HG03565 (cell line): Measurements from ENCODE around the gene TAT.
"Not testable (repeated sequence)": the region's sequence is repeated elsewhere in the genome, so short reads cannot be mapped to it uniquely, and the experiment has no call there.

ENCODE experiments used
- ATAC-seq: cut with Tn5 transposase; IDR thresholded peaks from one replicate; pipeline ENCODE4 v1.9.1; 2021; ENCODE audit warnings: mild to moderate bottlenecking, moderate library complexity; ENCODE audit not compliant: unreplicated experiment

TAT gene

DNA sequence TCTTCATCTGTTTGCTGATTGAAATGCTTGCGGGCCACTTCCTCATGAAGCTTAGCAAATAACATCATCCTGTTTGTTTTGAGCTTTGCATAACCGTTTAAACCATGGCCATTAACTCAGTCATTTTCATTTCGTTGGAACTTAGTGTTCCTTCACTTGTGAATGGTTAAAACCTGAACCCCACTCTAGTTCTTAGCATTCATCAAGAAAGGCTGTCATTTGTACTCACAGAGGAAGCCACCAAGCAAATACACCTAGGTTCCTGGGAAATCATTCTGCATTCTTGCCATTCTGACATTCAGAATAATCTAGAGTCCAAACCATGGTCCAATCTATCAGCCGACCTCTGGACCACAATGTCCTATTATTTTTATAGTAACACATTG, 8.4 kb upstream of the TAT start:
- ATAC-seq: no peak

DNA sequence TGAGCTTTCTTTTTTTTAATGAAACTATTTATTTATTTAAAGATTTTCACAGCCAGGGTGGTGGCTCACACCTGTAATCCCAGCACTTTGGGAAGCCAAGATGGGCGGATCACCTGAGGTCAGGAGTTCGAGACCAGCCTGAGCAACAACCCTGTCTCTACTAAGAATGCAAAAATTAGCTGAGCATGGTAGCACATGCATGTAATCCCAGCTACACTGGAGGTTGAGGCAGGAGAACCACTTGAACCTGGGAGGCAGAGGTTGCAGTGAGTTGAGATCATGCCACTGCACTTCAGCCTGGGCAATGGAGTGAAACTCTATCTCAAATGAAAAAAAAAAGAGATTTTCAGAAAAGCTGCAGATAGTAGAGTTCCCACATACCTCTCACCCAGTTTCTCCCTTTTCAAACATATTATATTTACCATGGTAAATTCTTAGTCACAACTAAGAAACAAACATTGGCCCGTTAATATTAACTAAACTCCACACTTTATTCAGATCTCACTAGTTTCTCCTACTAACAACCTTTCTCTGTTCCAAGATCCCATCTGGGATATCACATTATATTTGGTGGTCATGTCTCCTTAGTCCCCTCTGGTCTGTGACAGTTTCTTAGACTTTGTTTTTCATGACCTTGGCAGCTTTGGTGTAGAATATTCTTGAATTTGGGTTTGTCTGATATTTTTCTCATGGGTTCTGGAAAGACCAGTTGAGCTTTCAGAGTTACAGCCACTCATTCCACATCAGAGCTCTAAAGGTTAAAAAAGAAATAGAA, 7.8 kb upstream of the TAT start:
- ATAC-seq: no peak

DNA sequence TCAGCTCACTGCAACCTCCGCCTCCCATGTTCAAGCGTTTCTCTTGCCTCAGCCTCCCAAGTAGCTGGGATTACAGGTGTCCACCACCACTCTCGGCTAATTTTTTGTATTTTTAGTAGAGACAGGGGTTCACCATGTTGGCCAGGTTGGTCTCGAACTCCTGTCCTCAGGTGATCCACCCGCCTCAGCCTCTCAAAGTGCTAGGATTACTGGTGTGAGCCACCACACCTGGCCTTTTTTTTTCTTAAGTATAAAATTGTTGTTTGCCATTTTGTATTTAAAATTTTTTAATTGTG, 5.6 kb upstream of the TAT start:
- ATAC-seq: not testable (repeated sequence)

DNA sequence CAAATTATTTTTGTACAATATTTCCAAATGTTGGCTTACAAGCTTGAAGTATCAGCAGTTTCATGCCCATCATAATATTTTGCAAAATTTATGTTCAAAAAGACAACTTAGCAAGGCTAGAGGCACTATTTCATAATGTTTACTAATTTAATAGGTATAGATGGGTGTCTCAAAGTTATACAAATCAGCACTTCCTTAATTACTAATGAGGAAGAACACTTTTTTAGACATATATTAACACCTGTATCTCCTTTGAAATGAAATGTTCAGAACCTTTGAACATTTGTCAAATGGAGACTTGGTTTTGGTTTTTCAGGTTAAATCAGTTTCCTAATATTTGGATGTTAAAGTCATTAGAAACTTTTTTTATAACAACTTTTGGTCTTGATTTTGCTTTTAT, 2.2 kb downstream of the TAT start:
- ATAC-seq: no peak

DNA sequence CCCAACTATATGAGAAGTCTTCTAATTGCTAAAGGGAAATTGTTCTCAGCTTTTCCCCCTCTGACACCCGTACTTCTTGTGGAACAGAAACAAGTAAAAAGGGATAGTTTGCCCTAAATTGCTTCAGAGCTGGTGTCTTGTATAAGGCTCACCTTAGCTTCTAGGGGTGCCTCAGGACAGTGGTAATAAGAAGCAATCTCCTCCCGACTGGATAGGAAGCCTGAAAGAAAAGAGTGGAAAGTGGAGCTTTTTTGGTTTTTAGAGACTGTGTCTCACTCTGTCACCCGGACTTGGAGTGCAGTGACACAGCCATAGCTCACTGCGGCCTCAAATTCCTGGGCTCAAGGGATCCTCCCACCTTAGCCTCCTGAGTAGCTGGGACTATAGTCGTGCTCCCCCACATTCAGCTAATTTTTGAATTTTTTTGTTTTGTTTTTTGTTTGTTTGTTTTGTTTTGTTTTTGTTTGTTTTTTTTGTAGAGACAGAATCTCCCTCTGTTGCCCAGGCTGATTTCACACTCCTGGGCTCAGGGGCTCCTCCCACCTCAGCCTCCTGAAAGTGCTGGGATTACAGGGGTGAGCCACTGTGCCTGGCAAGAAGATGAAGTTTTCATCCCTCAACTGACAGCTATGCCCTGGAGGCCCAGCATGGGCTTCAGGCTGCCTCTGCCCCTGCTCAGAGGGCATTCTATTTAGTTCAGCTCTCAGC, 3.4 kb downstream of the TAT start:
- ATAC-seq: no peak

DNA sequence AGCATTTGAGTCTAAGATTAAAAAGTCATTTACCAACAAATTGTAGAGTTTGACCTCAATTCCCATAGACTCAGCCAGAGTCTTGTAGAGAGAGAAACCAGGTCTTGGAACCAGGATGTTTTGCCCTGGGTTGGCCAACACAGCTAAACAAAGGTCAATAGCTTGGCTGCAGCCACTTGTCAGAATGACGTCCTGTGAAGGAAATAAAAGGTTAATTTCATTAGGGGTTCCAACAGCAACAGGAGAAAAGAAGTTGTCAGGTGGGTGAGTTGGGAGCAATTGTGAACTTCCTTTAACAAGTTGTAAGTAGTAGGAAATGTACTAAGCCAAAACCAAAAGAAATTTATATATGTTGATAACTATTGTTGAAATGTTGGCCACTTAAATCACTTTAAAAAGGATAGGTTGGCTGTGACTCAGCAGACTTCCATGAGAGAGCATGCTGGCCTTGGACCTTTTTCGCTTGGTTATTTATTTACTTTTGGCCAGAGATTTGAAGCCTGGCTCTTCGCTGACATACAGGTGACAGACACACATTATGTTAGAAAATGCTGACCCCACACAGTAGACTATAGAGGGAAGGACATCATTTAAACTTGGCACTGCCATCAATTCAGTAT, 4.3 kb downstream of the TAT start:
- ATAC-seq: no peak

DNA sequence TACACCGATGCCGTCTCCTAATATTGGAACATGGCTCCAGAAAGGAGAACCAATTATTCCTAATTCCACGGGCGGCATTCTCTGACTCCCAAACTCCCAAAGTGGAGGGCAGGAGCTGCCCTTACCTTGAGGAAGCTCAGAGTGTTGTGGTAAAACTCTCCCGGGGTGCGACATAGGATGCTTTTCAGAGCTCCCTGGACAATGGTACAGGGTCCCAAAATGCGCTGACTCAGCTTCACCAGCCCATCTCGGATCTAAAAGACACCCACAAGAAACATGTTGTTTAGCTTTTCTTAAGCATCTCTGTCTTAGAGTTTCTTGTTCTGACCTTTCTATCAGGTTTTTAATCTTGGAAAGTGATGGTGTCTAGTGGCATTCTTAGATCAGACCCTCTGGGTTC, 6.7 kb downstream of the TAT start:
- no peak for ATAC-seq

DNA sequence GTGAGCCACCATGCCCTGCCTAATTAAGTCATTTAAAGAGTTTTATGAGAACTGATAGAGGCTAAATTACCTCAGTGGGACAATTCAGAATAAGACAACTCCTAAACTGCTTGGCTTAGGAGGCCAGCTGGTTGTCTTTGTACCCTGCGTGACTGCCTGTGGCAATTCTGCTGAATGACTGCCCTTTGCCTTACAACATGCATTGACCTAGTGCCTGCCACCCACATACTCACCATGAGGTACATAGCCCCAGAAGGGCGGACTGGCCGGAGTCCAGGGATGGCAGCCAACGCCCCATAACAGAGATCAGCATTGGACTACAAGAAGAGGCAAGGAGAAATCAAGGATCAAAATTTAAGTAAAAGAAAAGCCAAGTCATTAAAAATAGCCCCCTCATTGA, 7.3 kb downstream of the TAT start:
- ATAC-seq: no peak

DNA sequence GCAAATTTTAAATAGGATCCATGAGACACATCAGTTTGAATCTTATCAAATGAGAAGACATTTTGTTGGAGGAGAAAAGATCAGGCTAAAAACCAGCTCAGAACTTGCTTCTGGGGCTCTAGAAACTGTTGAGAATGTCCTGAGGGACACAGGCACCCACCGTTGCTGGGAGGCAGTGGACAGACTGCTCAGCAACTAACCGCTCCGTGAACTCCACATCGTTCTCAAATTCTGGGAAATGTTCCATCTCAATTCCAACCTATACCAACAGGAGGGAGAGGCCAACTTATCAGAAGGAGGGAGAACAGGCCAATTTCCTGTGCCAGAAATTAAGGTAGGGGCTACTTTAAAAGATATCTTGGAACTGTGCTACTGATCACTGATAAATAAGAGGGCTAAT, 8.3 kb downstream of the TAT start:
- ATAC-seq: no peak

DNA sequence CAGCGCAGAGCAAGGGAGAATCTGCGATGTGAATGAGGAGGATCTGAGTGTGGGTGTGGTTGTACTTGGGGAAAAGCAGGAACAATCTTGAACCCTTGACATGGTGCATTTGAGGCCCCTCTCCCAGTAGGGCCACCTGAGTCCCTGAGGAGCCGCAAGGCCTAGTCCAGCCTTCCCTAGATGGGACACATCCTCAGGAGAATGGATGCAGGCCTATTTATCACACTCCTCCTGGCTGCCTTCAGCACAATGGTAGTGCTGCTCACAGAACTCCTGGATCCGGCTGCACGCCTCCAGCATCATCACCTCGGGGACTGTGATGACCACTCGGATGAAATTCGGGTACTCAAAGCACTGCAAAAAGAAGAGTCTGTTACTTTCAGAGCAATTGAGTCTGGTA, 9.0 kb downstream of the TAT start:
- no peak for ATAC-seq

DNA sequence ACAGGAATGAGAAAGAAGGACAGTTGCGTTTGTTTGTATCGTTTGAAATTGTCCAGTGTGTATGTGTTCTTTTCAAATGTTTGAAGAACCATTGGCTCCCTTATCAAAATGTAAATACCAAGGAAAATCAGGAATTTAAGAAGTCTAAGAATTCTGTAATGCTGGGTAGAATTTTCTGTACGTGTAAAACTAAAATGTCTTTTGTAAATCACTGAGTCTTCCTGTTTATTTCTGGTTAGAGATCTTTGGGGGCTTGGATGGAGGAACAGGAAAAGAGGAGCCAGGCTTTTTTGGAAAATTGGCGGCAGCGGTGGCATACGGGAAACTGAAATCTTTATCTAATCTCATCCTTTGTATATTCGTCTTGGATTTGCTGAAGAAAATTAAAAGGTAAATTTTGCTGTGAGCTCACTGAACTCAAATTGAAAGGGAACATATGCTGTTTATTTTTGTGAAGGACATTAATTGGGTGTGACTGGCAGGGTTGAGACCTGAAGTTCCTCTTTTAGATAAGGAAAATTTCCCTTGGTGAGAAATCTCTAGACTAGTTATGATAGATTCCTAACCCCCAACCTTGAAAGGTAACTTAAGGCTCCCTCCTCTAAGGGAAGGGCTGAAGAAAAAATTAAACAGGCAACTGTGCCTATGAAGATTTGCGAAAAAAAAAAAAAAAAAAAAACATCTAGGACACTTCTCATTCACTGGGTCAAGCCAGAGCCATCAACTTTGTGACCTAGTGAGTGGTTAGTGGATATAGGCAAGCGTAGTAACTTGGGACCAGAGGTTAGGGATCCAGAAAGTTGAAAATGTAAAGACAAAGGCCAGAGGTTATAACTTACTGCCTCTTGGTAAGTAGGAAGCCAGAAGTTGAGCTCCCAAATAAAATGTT, 10.8 kb downstream of the TAT start:
- no peak for ATAC-seq

DNA sequence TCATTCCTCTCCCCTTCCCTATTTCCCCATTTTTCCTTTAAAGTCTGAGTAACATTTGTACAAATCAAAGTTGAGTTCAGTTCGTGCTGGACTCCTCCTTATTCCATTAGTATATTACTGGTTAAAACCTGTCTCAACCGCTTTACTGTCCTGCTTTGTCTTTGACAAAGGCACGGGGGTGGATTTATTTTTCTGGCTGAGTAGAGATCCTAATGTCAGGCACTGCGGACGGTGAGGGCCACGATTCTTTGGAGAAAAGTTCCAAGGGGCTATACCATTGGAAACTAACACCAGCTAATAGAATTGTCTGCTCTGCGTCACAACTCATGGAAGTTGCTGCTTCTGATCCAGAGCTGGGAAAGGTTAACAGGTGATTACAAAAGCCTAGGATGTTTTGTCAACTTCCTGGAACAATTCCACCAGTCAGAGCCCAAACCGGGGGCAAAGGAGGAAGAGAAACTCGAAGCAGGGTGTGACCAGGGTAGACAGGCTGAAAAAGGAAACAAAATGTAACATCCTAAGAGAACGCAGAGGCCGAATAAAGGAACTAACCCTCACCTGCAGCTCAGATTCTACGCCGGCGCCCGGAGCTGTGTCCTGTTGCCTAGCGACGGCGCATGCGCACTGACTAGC, 12.4 kb downstream of the TAT start:
- no peak for ATAC-seq

DNA sequence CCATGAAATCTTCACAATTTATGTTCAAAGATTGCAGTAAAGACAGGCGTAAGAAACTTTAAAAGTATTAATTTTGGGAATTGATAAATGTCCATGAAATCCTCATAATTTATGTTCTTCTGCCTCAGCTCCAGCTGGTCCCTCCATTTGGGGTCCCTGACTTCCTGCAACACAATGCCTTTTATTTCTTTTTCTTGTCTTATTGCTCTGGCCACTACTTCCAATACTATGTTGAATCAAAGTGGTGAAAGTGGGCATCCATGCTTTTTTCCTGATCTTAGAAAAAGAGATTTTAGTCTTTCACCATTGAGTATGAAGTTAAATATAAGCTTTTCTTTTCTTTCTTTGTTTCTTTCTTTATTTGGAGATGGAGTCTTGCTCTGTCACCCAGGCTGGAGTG, 14.3 kb downstream of the TAT start:
- ATAC-seq: no peak

DNA sequence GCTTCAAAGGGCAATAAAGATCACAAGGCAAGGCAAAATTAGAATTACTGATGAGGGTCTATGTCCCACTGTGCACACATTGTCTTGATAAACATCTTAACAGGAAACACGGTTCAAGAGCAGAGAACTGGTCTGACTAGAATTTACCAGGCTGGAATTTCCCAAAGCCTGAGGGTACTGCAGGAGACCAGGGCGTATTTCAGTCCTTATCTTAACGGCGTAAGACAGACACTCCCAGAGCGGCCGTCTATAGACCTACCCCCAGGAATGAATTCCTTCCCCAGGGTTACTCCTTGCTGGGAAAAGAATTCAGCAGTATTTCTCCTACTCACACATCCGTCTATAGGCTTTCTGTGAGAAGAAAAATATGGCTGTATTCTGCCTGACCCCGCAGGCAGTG, 15.0 kb downstream of the TAT start:
- not testable (repeated sequence) for ATAC-seq

DNA sequence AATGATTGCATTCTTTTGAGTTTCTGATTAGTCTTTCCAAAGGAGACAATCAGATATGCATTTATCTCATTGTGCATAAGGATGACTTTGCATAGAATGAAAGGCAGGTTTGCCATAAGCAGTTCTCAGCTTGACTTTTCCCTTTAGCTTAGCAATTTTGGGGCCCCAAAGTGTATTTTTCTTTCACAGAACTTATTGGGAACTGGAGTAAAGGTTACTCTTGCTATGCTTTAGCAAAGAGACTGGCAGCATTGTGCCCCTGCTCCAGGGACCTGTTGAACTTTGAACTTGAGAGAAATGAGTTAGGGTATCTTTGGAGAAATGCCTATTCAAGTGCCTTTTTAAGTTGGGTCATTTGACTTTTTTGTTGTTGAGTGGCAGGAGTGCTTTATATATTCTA, 17.0 kb downstream of the TAT start:
- no peak for ATAC-seq

DNA sequence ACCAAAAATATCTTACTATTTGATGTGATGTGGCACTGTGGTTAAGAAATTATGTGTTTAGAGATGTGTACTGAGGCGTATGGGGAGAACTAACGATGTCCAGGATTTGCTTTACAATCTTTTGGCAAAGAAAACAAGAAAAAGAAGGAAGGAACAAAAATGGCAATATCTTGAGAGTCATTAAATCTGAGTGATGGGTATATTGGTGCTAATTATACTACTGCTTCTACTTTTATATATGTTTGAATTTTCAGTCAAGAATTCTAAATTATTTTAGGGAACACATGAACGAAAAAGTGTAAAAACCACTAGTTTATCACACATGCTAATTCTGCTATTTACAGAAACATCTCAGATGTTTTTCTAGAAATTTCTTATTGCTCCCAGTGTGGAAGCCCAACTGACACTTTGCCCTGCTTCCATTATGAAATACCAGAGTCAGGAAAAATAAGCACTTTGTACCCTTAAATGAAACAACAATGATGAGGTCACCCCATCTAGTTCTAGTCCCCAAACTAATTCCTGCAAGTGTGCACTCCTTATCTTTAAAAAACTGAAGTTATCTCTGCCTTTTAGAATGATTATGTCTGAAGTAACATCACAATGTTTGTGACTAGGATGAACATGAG, 18.8 kb downstream of the TAT start:
- no peak for ATAC-seq

DNA sequence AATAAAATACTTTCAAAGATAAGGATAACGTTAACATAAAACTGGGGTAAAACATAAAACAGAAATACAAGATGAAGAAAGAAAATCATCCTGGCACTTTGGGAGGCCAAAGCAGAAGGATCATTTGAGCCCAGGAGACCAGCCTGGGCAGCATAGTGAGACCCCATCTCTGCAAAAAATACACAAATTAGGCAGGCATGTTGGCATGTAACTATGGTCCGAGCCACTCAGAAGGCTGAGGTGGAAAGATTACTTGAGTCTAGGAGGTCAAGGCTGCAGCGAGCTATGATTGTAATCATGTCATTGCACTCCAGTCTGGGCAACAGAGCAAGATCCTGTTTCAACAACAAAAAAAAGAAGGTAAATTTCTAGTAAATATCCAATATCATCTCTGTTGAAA, 19.6 kb downstream of the TAT start:
- ATAC-seq: no peak

DNA sequence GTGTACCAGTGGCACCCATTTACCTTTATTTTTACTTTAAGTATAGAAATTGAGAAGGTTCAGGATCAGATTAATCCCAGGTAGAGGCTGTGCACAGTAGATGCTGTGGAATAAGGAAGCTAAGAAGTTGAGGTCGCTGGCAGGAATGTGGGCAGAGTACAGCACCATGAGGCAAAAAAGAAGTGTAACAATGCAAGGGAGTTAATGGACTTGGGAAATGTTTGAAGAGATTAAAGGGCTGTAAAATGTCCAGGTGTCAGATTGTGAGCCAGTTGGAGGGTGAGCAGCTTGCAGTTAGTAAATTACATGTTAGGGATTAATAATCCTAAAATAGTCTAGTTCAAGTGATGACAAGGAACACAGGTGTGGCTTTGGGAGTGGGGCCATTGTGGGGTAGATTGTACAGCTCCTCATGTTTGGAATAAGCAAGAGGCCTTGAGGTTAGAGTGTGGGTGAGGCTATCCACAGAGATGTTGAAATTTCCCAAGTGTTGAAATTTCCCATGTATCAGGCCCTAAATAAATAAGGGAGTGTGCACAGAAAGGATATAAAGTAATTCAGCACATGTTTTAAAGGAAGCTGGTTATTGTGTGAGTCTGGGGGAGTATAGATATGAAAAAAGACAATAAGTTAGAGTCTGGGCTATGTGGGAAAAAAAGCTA, 21.5 kb downstream of the TAT start:
- ATAC-seq: no peak

DNA sequence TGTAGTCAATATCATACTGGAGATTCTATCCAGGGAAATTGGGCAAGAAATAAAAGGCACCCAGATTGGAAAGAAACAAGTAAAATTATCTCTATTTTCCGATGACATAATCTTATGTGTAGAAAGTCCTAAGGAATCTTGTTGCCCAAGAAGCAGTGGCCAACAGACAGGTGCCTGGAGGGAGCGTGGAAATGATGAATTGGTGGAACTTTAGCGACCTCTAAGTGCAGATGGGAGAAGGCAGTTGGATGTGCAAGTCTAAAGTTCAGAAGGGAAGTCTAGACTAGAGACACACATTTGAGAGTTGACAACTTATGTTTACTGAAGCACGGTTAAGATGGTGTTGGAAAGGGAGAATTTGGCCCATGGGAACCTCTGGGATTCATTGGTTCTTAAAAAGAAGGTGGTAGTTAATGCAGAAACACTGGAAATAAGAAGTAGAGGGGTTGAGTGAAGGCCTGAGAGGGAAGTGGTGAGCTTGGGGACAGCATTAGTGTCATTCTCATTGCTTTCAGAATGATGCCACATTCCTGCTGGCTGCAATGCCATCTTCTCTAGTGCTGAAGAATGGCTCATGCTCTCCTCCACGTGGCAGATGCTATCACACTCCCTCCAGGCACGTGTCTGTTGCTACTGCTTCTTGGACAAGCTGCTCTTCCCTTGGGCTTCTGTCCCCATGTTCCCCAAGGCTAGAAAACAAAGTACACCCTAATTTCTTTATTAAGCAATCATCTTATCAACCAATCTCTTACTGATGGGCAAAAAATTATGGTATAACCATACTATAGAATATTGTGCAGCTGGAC, 24.0 kb downstream of the TAT start:
- no peak for ATAC-seq
